ENCODE measurements around the gene SPRED2. TPM values are rescaled to one million over a fixed set of nuclear protein-coding genes. Genes with fewer than 3 reads are reported as not detected.

Gene SPRED2
- polyA plus RNA-seq, 1 donor from 2014 or later = 5.3 TPM

DNA sequence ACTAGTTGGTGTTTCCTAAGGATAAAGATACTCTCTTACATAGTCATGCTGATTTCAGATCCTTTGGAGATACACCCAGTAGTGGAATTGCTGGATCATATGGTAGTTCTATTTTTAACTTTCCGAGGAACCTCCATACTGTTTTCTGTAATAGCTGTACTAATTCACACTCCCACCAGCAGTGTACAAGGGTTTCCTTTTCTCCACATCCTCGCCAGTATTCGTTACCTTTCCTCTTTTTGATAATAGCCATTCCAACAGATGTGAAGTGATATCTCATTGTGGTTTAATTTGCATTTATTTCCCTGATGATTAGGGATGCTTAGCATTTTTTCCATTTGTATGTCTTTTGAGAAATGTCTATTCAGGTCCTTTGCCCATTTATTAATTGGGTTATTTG, 170.7 kb downstream of the SPRED2 start:
- no peak overlapping the region for H3K27ac ChIP-seq (ENCODE audit: low read length)
- H3F3A ChIP-seq (ENCODE audit: insufficient read depth, low read length, poor library complexity, severe bottlenecking) = no peaks in the 10 kb centered on the region
- H3K4me3 ChIP-seq (ENCODE audit: low read length) = no peak overlapping the region
- no peak overlapping the region for H2AFZ ChIP-seq (ENCODE audit: low read depth, low read length)
- TF ChIP-seq EZH2 (IDR thresholded peaks at IDR 0.05; ENCODE audit: borderline replicate concordance, insufficient read depth, low read length, poor library complexity, severe bottlenecking) (no peak), TAF1 (IDR thresholded peaks at IDR 0.05; ENCODE audit: low read depth) (no peak), EP300 (conservative IDR thresholded peaks at IDR 0.05; ENCODE audit: poor library complexity, severe bottlenecking) (no peak), REST (IDR thresholded peaks at IDR 0.05; ENCODE audit: borderline replicate concordance) (no peak), POLR2AphosphoS5 (IDR thresholded peaks at IDR 0.05) (no peak), MXI1 (conservative IDR thresholded peaks at IDR 0.05; ENCODE audit: poor library complexity, severe bottlenecking) (no peak), RAD21 (conservative IDR thresholded peaks at IDR 0.05) (no peak), SMC3 (conservative IDR thresholded peaks at IDR 0.05; ENCODE audit: poor library complexity) (no peak)
- TF ChIP-seq, protein P1, sequence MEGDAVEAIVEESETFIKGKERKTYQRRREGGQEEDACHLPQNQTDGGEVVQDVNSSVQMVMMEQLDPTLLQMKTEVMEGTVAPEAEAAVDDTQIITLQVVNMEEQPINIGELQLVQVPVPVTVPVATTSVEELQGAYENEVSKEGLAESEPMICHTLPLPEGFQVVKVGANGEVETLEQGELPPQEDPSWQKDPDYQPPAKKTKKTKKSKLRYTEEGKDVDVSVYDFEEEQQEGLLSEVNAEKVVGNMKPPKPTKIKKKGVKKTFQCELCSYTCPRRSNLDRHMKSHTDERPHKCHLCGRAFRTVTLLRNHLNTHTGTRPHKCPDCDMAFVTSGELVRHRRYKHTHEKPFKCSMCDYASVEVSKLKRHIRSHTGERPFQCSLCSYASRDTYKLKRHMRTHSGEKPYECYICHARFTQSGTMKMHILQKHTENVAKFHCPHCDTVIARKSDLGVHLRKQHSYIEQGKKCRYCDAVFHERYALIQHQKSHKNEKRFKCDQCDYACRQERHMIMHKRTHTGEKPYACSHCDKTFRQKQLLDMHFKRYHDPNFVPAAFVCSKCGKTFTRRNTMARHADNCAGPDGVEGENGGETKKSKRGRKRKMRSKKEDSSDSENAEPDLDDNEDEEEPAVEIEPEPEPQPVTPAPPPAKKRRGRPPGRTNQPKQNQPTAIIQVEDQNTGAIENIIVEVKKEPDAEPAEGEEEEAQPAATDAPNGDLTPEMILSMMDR (IDR thresholded peaks at IDR 0.05; ENCODE audit: poor library complexity, severe bottlenecking) = no peak
- no peaks in the 10 kb centered on the region for H3K79me2 ChIP-seq (replicated peaks; ENCODE audit: insufficient read depth, low read length)
- no peak overlapping the region for H3K4me2 ChIP-seq (ENCODE audit: low read length)
- no peaks in the 10 kb centered on the region for H3K9me2 ChIP-seq (ENCODE audit: insufficient read depth, low read length)
- H4K20me1 ChIP-seq (ENCODE audit: insufficient read depth) = no peaks in the 10 kb centered on the region
- no peaks in the 10 kb centered on the region for H3K36me3 ChIP-seq (ENCODE audit: insufficient read depth, low read length)
- H3K9me3 ChIP-seq (ENCODE audit: low read length) = no peaks in the 10 kb centered on the region
- H3K9ac ChIP-seq (ENCODE audit: low read length) = no peak overlapping the region
- H3K27me3 ChIP-seq (ENCODE audit: insufficient read depth, low read depth, low read length) = no peaks in the 10 kb centered on the region

Other genes with a start within 250 kb of the SPRED2 start
- 100 and 118 TPM in 2 replicates for gene ACTR2, start 204.8 kb downstream of the SPRED2 start, polyA plus RNA-seq